GM18519 (cell line): ENCODE data around the gene GPS2.

Experiments used
- ATAC-seq: cut with Tn5 transposase; IDR thresholded peaks from one replicate; pipeline ENCODE4 v1.9.1; 2021; ENCODE audit warnings: mild to moderate bottlenecking, moderate library complexity; ENCODE audit not compliant: unreplicated experiment, low FRiP score

The GPS2 gene

GRCh38 chr17:7321466-7321865 is 6.3 kb upstream of the GPS2 start:
- ATAC-seq: no peak

GRCh38 chr17:7318121-7318860 is 3.1 kb upstream of the GPS2 start:
- ATAC-seq: no peak

GRCh38 chr17:7317161-7317803 is 2.1 kb upstream of the GPS2 start:
- no peak for ATAC-seq

GRCh38 chr17:7315570-7316235 is 543 bp upstream of the GPS2 start:
- ATAC-seq: no peak

- no peak for ATAC-seq
Observed at GRCh38 chr17:7313890-7314718, 1.1 kb downstream of the GPS2 start.

GRCh38 chr17:7313088-7313889 is 1.9 kb downstream of the GPS2 start:
- ATAC-seq: no peak

GRCh38 chr17:7312432-7313087 is 2.6 kb downstream of the GPS2 start:
- ATAC-seq: no peak

- no peak for ATAC-seq
Observed at GRCh38 chr17:7311110-7311705, 4.0 kb downstream of the GPS2 start.

- no peak for ATAC-seq
Observed at GRCh38 chr17:7309628-7310027, 5.5 kb downstream of the GPS2 start.

- no peak for ATAC-seq
Observed at GRCh38 chr17:7308625-7309433, 6.3 kb downstream of the GPS2 start.

- no peak for ATAC-seq
Observed at GRCh38 chr17:7307686-7308624, 7.2 kb downstream of the GPS2 start.

GRCh38 chr17:7306911-7307685 is 8.1 kb downstream of the GPS2 start, which contains the start of gene EIF5A:
Gene EIF5A, plus strand, starts transcription at chr17:7307628. Its CDS starts 2,008 bp downstream, at chr17:7309636.
- ATAC-seq: peak; percentile 53

GRCh38 chr17:7304179-7304578 is 11.0 kb downstream of the GPS2 start:
- no peak for ATAC-seq

GRCh38 chr17:7296189-7296861 is 18.8 kb downstream of the GPS2 start:
- no peak for ATAC-seq

- ATAC-seq: no peak
Observed at GRCh38 chr17:7295230-7296180, 19.7 kb downstream of the GPS2 start.
